Large intestine (tissue), 3 donors: ENCODE data around the gene STK17B. TPM values are rescaled to one million over a fixed set of nuclear protein-coding genes. Genes with fewer than 3 reads are reported as not detected.
A peak's percentile ranks its signal among the peaks of the same experiment; 100 is the strongest.

ENCODE experiments used
- DNase-seq, 2 donors: peaks; one replicate each; pipeline versions ENCODE4 v3.0.0 to v3.0.0-alpha.2; 2013
- H3K27ac ChIP-seq: one replicate; pipeline ENCODE4 v1.5.1; 2013; ENCODE audit warnings: low read length
- H3K27me3 ChIP-seq: 2 replicates; pipeline ENCODE4 v1.6.1; 2013; ENCODE audit warnings: low read length; ENCODE audit not compliant: control insufficient read depth, insufficient read depth
- H3K36me3 ChIP-seq: 2 replicates; pipeline ENCODE4 v1.6.1; 2013; ENCODE audit warnings: low read length; ENCODE audit not compliant: control insufficient read depth, insufficient read depth
- H3K4me1 ChIP-seq: one replicate; pipeline ENCODE4 v1.6.1; 2013; ENCODE audit warnings: low read length; ENCODE audit not compliant: control insufficient read depth, insufficient read depth
- H3K4me3 ChIP-seq: one replicate; pipeline ENCODE4 v1.5.1; 2013; ENCODE audit warnings: low read length
- H3K9me3 ChIP-seq: one replicate; pipeline ENCODE4 v1.6.1; 2013; ENCODE audit warnings: mild to moderate bottlenecking, low read depth, low read length, moderate library complexity; ENCODE audit not compliant: control insufficient read depth
- WGBS: methylation state at CpG from one replicate; pipeline ENCODE4 v1.1.5; 2013; ENCODE audit warnings: low lambda C conversion rate; ENCODE audit not compliant: insufficient coverage; 5-methylcytosine and 5-hydroxymethylcytosine counted together
- polyA plus RNA-seq: library from polyadenylated mRNA; unstranded; fragments of 120-200 nt; gene quantifications from one replicate; pipeline ENCODE4 v1.2.1, GENCODE V29; 2013

STK17B gene
- polyA plus RNA-seq, 1 donor: 14.3 TPM

DNA sequence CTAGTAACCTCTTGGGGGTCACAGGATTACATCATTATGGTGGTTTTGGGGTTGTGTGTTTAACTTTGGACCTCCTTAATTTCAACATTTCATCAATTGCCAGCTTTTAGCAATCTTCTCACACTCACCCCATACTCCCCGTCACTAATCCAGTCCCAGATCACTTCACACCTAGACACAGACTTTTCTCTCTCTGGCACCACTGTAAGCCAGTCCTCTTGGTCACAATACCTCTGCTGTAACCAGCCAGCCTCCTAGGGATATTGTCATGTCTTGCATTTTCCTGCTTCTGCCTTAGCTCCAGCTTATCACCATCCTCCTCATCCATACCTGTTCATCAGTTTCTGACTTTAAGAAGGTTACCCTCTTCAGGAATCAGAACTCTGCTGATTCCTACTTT is 1.6 kb upstream of the STK17B start:
- no CpG with 5 or more reads among the region's 1 CpG for WGBS
- no peak for DNase-seq
- H3K36me3 ChIP-seq: no peaks in the 10 kb centered on the region
- no peak overlapping the region for H3K27ac ChIP-seq
- H3K4me1 ChIP-seq: no peaks in the 10 kb centered on the region
- no peak overlapping the region for H3K4me3 ChIP-seq
- H3K27me3 ChIP-seq: no peaks in the 10 kb centered on the region
- no peaks in the 10 kb centered on the region for H3K9me3 ChIP-seq

DNA sequence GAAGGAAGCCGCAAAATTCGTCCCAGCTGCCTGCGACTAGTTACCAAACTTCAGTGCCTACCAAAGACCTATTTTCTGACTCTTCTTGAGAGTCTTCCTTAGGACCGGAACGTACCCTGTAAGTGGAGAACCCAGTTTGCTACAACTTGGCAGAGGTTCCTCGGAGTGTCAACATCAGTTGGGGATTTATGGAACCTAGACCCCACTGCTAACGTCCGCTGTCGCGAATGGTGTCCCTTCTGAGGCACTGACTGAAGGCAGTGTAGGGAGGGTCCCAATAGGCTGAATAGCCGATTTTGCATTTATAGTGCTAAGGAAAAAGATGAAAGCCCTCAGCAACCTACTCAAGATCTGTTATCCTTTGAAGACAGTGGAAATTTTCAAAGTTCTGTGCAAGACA is 568 bp upstream of the STK17B start:
- peak overlapping the region; percentile 52 for H3K4me3 ChIP-seq
- WGBS: no CpG with 5 or more reads among the region's 11 CpGs
- H3K27me3 ChIP-seq: no peaks in the 10 kb centered on the region
- no peak overlapping the region for H3K27ac ChIP-seq
- no peak for DNase-seq
- no peaks in the 10 kb centered on the region for H3K36me3 ChIP-seq
- no peaks in the 10 kb centered on the region for H3K4me1 ChIP-seq
- no peaks in the 10 kb centered on the region for H3K9me3 ChIP-seq

- H3K36me3 ChIP-seq: no peaks in the 10 kb centered on the region
- no peaks in the 10 kb centered on the region for H3K9me3 ChIP-seq
- H3K4me3 ChIP-seq: peak overlapping the region; percentile 69
- peak overlapping the region; percentile 83 for H3K27ac ChIP-seq
- no CpG with 5 or more reads among the region's 54 CpGs for WGBS
- DNase-seq: peak in 1 of 2 donors; percentile 76
- H3K27me3 ChIP-seq: no peaks in the 10 kb centered on the region
- H3K4me1 ChIP-seq: no peaks in the 10 kb centered on the region
These were observed 651 bp downstream of the STK17B start for GRCh38 chr2:196170606-196171247.

GRCh38 chr2:196170213-196170605 is 1.2 kb downstream of the STK17B start:
- no peaks in the 10 kb centered on the region for H3K9me3 ChIP-seq
- 0% methylated on average over 5 of the region's 13 CpGs for WGBS
- peak overlapping the region; percentile 69 for H3K4me3 ChIP-seq
- no peaks in the 10 kb centered on the region for H3K4me1 ChIP-seq
- DNase-seq: peak; percentile 26 to 67
- peak overlapping the region; percentile 83 for H3K27ac ChIP-seq
- H3K36me3 ChIP-seq: no peaks in the 10 kb centered on the region
- no peaks in the 10 kb centered on the region for H3K27me3 ChIP-seq

GRCh38 chr2:196169516-196169915 is 1.9 kb downstream of the STK17B start:
- Histone ChIP-seq H3K4me1 (no peaks in the 10 kb centered on the region), H3K4me3 (peak overlapping the region; percentile 69), H3K36me3 (no peaks in the 10 kb centered on the region), H3K9me3 (no peaks in the 10 kb centered on the region), H3K27me3 (no peaks in the 10 kb centered on the region), H3K27ac (no peak overlapping the region)
- 75% methylated on average over 3 of the region's 5 CpGs for WGBS
- DNase-seq: no peak

DNA sequence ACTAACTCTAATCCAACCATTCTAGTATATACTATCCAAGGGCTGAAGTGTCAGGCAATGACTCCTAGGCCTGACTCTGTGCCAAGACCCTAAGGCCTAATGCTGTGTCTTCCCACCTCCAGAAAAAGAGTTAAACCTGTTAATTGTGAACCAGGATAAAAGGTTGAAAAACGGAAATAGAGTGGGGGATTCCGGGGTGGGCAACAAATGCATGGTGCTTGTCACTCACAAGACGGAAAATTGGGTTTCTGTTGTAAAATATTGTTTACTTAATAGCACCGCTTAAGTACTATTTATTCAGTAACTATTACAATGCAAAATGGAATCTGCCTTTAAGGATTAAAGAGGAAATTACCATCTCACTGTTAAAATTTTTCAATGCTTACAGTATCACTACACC is 3.2 kb downstream of the STK17B start:
- WGBS: 69% methylated on average over 2 of the region's 4 CpGs
- Histone ChIP-seq H3K27ac (no peak overlapping the region), H3K4me3 (no peak overlapping the region)

GRCh38 chr2:196167666-196168065 is 3.7 kb downstream of the STK17B start:
- H3K27ac ChIP-seq: no peak overlapping the region
- no peaks in the 10 kb centered on the region for H3K9me3 ChIP-seq
- H3K36me3 ChIP-seq: peaks cover 3% of the 10 kb centered on the region
- no peak for DNase-seq
- 50% methylated on average over 1 of the region's 2 CpGs for WGBS
- H3K4me1 ChIP-seq: no peaks in the 10 kb centered on the region
- no peak overlapping the region for H3K4me3 ChIP-seq
- no peaks in the 10 kb centered on the region for H3K27me3 ChIP-seq

More for the DNA sequence above, 3.2 kb downstream of the STK17B start:
- Histone ChIP-seq H3K27me3 (no peaks in the 10 kb centered on the region), H3K4me1 (no peaks in the 10 kb centered on the region), H3K36me3 (no peaks in the 10 kb centered on the region), H3K9me3 (no peaks in the 10 kb centered on the region)
- no peak for DNase-seq

- H3K27ac ChIP-seq: no peak overlapping the region
- no peaks in the 10 kb centered on the region for H3K27me3 ChIP-seq
- H3K4me3 ChIP-seq: no peak overlapping the region
- no peaks in the 10 kb centered on the region for H3K9me3 ChIP-seq
- H3K4me1 ChIP-seq: no peaks in the 10 kb centered on the region
- WGBS: no CpG with 5 or more reads among the region's 1 CpG
- no peak for DNase-seq
- H3K36me3 ChIP-seq: peaks cover 6% of the 10 kb centered on the region
These were observed 4.5 kb downstream of the STK17B start for GRCh38 chr2:196166876-196167275.

DNA sequence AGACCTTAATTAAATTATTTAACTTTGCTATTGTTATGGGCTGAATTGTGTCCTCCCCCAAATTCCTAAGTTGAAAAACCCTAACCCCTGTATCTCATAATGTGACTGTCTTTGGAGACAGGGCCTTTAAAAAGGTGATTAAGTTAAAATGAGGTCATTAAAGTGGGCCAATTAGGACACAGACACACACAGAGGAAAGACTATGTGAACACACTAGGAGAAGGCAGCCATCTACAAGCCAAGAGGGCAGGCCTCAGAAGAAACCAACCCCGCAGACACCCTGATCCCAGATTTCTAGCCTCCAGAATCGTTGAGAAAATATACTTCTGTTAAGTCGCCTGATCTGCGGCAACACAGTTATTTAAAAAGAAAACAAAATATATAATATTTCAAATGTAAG is 6.4 kb downstream of the STK17B start:
- Histone ChIP-seq H3K4me1 (no peaks in the 10 kb centered on the region), H3K27ac (no peak overlapping the region), H3K36me3 (peaks cover 11% of the 10 kb centered on the region), H3K27me3 (no peaks in the 10 kb centered on the region), H3K4me3 (no peak overlapping the region), H3K9me3 (no peaks in the 10 kb centered on the region)
- DNase-seq: no peak
- WGBS: 0% methylated on average over 1 of the region's 4 CpGs

DNA sequence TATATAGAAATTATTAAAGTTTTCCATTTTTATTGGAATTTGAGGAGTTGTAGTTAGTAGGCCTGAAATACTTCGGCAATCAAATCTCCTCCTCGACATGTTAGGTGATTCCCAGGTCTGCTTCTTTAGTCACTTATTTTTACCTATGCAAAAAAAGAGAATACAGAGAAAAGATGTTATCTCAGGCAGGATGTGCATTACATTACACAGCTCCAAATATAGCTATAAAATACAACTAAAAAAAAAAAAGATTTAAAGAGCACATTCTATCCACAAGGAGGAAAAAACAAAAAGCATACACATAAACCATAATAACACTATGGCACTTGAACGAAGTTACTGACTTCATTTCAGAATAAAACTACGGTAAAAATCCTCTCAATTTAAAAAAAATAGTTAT is 8.1 kb downstream of the STK17B start:
- no peaks in the 10 kb centered on the region for H3K4me1 ChIP-seq
- H3K36me3 ChIP-seq: peaks cover 12% of the 10 kb centered on the region
- WGBS: 67% methylated on average over 3 of the region's 4 CpGs

DNA sequence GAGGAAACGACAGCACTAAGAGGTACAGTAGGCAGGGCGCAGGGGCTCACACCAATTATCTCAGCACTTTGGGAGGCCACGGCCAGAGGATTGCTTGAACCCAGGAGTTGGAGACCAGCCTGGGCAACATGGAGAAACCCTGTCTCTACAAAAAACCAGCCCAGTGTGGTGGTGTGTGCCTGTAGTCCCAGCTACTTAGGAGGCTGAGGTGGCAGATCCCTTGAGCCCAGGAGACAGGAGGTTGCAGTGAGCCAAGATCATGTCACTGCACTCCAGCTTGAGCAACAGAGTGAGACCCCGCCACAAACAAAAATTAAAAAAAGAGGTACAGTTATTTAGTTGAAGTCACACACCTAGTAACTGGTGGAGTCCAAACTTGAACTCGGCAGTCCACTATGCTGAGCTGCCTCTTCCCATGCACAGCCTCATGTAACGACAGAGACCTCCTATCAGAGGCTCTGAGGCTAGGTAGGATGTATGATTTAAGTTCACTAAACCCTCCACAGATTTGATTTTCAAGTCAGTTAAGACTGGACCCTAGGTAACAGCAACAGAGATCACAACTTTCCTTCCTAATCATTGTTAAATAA is 8.7 kb downstream of the STK17B start:
- Histone ChIP-seq H3K4me1 (no peaks in the 10 kb centered on the region), H3K4me3 (no peak overlapping the region), H3K27me3 (no peaks in the 10 kb centered on the region), H3K27ac (no peak overlapping the region), H3K9me3 (no peaks in the 10 kb centered on the region), H3K36me3 (peaks cover 12% of the 10 kb centered on the region)
- DNase-seq: no peak
- WGBS: no CpG with 5 or more reads among the region's 6 CpGs

More for the DNA sequence above, 8.1 kb downstream of the STK17B start:
- H3K9me3 ChIP-seq: no peaks in the 10 kb centered on the region
- no peak overlapping the region for H3K27ac ChIP-seq
- no peak overlapping the region for H3K4me3 ChIP-seq
- H3K27me3 ChIP-seq: no peaks in the 10 kb centered on the region
- DNase-seq: no peak
